ENCODE results near the gene CYFIP2. TPM values are rescaled to one million over a fixed set of nuclear protein-coding genes. Genes with fewer than 3 reads are reported as not detected.

CYFIP2 gene
- polyA plus RNA-seq, 1 experiment: 4.4 TPM

DNA sequence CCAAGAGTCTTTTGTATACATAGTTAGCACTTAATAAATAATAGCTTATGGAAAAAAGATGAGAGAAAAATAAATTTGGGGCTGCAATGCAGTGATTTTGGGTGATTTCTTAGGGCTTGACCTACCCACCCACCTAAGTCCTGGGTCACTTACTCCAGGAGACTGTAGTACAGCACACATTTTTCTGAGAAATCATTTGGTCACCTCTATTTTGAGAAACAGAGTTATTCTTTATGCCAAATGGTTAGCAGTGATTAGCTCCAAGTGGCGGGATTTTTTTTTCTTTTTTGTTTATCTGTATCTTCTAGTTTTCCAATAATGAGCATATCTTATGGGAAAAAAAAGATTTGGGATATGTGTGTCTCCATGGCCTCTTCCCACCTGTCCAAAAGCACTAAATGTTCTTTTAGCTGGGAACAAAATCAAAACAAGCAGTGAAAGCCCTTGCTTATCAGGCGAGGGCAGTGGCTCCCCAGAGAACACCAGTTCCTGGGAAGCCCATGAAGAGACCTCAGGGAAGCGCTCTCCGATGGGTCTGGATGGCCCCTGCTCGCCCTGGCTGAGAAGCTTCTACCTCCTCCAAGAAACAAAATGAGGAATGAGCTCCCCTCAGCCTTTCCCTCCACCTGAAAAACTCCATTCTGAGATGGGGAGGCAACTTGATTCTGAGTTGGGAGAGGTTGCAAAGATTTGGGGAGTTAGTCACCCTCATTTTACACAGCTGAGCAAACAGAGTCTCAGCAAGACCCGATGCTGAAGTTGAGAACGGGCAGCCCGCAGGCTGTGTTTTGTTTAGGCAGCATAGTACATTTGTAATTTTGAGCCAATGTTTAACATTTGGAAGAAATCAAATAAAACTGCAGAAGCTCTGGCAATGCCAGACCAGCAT lies 69.9 kb downstream of the CYFIP2 start:
- POLR2A ChIA-PET: interaction anchor here (0.5 kb wide), 1 partner anchor 137 kb away, joined by 20 read pairs; no protein-coding TSS in a partner anchor
- Histone ChIP-seq H3K27me3 (ENCODE audit: control insufficient read depth, insufficient read depth, low read length) (no peaks in the 10 kb centered on the region), H3K4me3 (ENCODE audit: low read depth, low read length) (no peak overlapping the region), H3K36me3 (ENCODE audit: control insufficient read depth, insufficient read depth, low read length) (no peaks in the 10 kb centered on the region)
- TF ChIP-seq, protein P1, sequence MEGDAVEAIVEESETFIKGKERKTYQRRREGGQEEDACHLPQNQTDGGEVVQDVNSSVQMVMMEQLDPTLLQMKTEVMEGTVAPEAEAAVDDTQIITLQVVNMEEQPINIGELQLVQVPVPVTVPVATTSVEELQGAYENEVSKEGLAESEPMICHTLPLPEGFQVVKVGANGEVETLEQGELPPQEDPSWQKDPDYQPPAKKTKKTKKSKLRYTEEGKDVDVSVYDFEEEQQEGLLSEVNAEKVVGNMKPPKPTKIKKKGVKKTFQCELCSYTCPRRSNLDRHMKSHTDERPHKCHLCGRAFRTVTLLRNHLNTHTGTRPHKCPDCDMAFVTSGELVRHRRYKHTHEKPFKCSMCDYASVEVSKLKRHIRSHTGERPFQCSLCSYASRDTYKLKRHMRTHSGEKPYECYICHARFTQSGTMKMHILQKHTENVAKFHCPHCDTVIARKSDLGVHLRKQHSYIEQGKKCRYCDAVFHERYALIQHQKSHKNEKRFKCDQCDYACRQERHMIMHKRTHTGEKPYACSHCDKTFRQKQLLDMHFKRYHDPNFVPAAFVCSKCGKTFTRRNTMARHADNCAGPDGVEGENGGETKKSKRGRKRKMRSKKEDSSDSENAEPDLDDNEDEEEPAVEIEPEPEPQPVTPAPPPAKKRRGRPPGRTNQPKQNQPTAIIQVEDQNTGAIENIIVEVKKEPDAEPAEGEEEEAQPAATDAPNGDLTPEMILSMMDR (IDR thresholded peaks at IDR 0.05; ENCODE audit: insufficient read depth, low read depth, low read length): no peak
- DNase-seq (ENCODE audit: low read depth): peak; percentile 75
- CTCF ChIA-PET: interaction anchor here (0.6 to 4.5 kb wide), 21 partner anchors 8 to 413 kb away, joined by 3 to 29 read pairs (median 4); partner anchors contain the start of genes LSM11 and THG1L

DNA sequence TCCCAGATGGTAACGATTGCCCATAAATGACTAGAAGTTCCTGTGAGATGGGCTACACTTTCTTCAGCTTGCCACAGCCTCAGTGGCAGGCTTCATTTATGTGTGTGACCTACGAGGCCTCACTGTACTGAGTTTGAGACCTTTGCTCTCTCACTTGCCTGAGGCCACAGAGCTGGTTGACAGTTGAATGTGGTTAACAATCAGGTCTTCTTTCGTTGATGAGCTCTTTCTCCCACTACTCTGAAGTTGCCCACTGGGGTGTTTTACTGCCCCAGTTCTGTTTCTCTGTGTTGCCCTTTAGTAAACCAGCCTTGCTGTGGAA lies 70.5 kb downstream of the CYFIP2 start:
- Histone ChIP-seq H3K36me3 (ENCODE audit: control insufficient read depth, insufficient read depth, low read length) (no peaks in the 10 kb centered on the region), H3K27me3 (ENCODE audit: control insufficient read depth, insufficient read depth, low read length) (no peaks in the 10 kb centered on the region), H3K4me3 (ENCODE audit: low read depth, low read length) (no peak overlapping the region)
- CTCF ChIA-PET: interaction anchor here (0.6 to 4.5 kb wide), 16 partner anchors 9 to 412 kb away, joined by 3 to 29 read pairs (median 4); partner anchors contain the start of genes LSM11 and THG1L
- no peak for DNase-seq (ENCODE audit: low read depth)
- POLR2A ChIA-PET: no interaction called here
- TF ChIP-seq, protein P1 (IDR thresholded peaks at IDR 0.05; ENCODE audit: insufficient read depth, low read depth, low read length): no peak

DNA sequence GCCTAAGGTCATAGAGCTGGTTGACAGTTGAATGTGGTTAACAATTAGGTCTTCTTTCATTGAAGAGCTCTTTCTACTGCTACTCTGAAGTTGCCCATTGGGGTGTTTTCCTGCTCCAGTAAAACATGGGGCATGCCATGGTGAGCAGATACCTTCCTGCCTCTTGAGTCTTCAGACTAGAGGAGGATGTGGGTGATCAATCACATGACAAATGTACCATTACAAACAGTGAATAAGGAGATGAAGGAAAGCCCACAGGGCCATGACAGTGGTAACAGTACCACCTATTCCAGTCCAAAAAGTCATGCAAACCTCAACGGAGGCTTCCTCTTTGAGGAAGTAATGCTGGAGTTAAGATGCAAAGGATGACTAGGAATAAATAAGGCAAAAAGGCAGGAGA lies 73.5 kb downstream of the CYFIP2 start:
- Histone ChIP-seq H3K27me3 (ENCODE audit: control insufficient read depth, insufficient read depth, low read length) (no peaks in the 10 kb centered on the region), H3K4me3 (ENCODE audit: low read depth, low read length) (no peak overlapping the region), H3K36me3 (ENCODE audit: control insufficient read depth, insufficient read depth, low read length) (no peaks in the 10 kb centered on the region)
- ChIA-PET CTCF (interaction anchor here (1.1 kb wide), 1 partner anchor 132 kb away, joined by 3 read pairs; no protein-coding TSS in a partner anchor), POLR2A (no interaction called here)
- no peak for DNase-seq (ENCODE audit: low read depth)
- TF ChIP-seq, protein P1 (IDR thresholded peaks at IDR 0.05; ENCODE audit: insufficient read depth, low read depth, low read length): no peak

DNA sequence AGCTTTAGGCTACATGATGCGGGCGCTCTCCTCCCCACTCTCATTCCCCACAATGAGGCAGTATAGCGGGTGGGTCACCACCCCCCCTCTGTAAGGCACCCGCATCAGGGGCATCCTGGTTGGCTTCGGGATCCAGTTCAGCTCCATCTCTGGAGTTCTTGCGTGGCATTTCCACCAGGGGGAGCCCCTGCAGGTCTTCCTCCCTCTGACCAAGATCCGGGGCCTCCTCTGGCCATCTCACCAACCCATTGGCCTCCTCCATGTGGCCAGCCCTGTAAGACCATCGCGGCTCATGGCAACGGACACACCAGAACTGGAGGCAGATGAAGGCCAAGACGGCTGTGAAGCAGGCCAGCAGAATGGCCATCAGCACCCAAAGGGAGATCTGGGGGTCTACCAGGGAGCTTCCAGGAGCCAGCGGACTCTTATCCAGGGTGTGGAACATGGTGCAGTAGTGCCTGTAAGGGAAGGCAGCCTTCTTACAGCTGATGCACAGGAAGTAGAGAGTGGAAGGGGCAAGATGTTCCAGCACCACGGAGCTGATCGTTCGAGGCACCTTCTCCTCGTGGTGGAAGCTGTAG lies 77.0 kb downstream of the CYFIP2 start:
- Histone ChIP-seq H3K36me3 (ENCODE audit: control insufficient read depth, insufficient read depth, low read length) (no peaks in the 10 kb centered on the region), H3K4me3 (ENCODE audit: low read depth, low read length) (no peak overlapping the region), H3K27me3 (ENCODE audit: control insufficient read depth, insufficient read depth, low read length) (no peaks in the 10 kb centered on the region)
- TF ChIP-seq, protein P1 (IDR thresholded peaks at IDR 0.05; ENCODE audit: insufficient read depth, low read depth, low read length): peak; percentile 56
- ChIA-PET POLR2A (no interaction called here), CTCF (interaction anchor here (0.7 to 4.1 kb wide), 20 partner anchors 8 to 400 kb away, joined by 3 to 20 read pairs (median 6); partner anchors contain the start of gene THG1L)
- DNase-seq (ENCODE audit: low read depth): no peak
